ENCODE measurements around the gene TMEM151B. TPM values are rescaled to one million over a fixed set of nuclear protein-coding genes. Genes with fewer than 3 reads are reported as not detected.
"Not testable (repeated sequence)": the region's sequence is repeated elsewhere in the genome, so short reads cannot be mapped to it uniquely, and the experiment has no call there.

Gene TMEM151B
- polyA plus RNA-seq, 3 donors from 2014 or later, result not detected

GRCh38 chr6:44309631-44310030, 39.4 kb downstream of the TMEM151B start:
- peak overlapping the region in 1 of 6 donors; percentile 1 for H3K27ac Mint-ChIP-seq
- H3K27me3 Mint-ChIP-seq (ENCODE audit: low read depth in 3 of 3), result peaks cover 1 to 8% (median 5%) of the 10 kb centered on the region in 3 donors
- no peak for DNase-seq
- peaks cover 22 to 27% of the 10 kb centered on the region in 2 donors for H3K4me1 Mint-ChIP-seq
- H3K4me3 Mint-ChIP-seq, result no peak overlapping the region
- no peaks in the 10 kb centered on the region for H3K9me3 Mint-ChIP-seq
- peaks cover 7 to 21% (median 11%) of the 10 kb centered on the region in 3 donors for H3K36me3 Mint-ChIP-seq

GRCh38 chr6:44310241-44310640, 40.0 kb downstream of the TMEM151B start:
- H3K9me3 Mint-ChIP-seq, result no peaks in the 10 kb centered on the region
- no peak overlapping the region for H3K27ac Mint-ChIP-seq
- H3K4me3 Mint-ChIP-seq, result no peak overlapping the region
- H3K27me3 Mint-ChIP-seq (ENCODE audit: low read depth in 3 of 3), result peaks cover 1 to 8% (median 5%) of the 10 kb centered on the region in 3 donors
- peaks cover 22 to 27% of the 10 kb centered on the region in 2 donors for H3K4me1 Mint-ChIP-seq
- peaks cover 7 to 21% (median 11%) of the 10 kb centered on the region in 3 donors for H3K36me3 Mint-ChIP-seq
- no peak for DNase-seq

GRCh38 chr6:44311304-44311703, 41.1 kb downstream of the TMEM151B start:
- Mint-ChIP-seq H3K36me3 (peaks cover 7 to 16% (median 11%) of the 10 kb centered on the region in 3 donors), H3K4me1 (peaks cover 22 to 27% of the 10 kb centered on the region in 2 donors), H3K27ac (peak overlapping the region in 1 of 6 donors; percentile 94), H3K4me3 (peak overlapping the region in 4 of 5 donors; percentile 96 to 98 (median 97)), H3K27me3 (ENCODE audit: low read depth in 3 of 3) (peaks cover 1 to 8% (median 5%) of the 10 kb centered on the region in 3 donors), H3K9me3 (no peaks in the 10 kb centered on the region)
- no peak for DNase-seq

GRCh38 chr6:44311767-44312166, 41.5 kb downstream of the TMEM151B start:
- H3K27ac Mint-ChIP-seq, result peak overlapping the region in 5 of 6 donors; percentile 16 to 94 (median 55)
- H3K9me3 Mint-ChIP-seq, result no peaks in the 10 kb centered on the region
- peaks cover 7 to 16% (median 11%) of the 10 kb centered on the region in 3 donors for H3K36me3 Mint-ChIP-seq
- peak overlapping the region; percentile 96 to 99 (median 97) for H3K4me3 Mint-ChIP-seq
- H3K4me1 Mint-ChIP-seq, result peaks cover 22 to 27% of the 10 kb centered on the region in 2 donors
- peaks cover 1 to 8% (median 5%) of the 10 kb centered on the region in 3 donors for H3K27me3 Mint-ChIP-seq (ENCODE audit: low read depth in 3 of 3)
- DNase-seq, result no peak

GRCh38 chr6:44312901-44313788, 42.9 kb downstream of the TMEM151B start, which contains the start of gene AARS2:
TSS of gene AARS2 (minus strand) at chr6:44313347. CDS start at chr6:44313323, 24 bp downstream.
- peaks cover 7 to 10% (median 7%) of the 10 kb centered on the region in 3 donors for H3K36me3 Mint-ChIP-seq
- H3K27me3 Mint-ChIP-seq (ENCODE audit: low read depth in 3 of 3), result peaks cover 1 to 10% (median 5%) of the 10 kb centered on the region in 3 donors
- peak within 1 kb of the TSS; percentile 96 to 99 (median 97) for H3K4me3 Mint-ChIP-seq
- H3K9me3 Mint-ChIP-seq, result no peaks in the 10 kb centered on the region
- peak within 1 kb of the TSS; percentile 86 to 94 (median 93) for H3K27ac Mint-ChIP-seq
- peak; percentile 86 to 89 (median 86) for DNase-seq
- H3K4me1 Mint-ChIP-seq, result peaks cover 22 to 27% of the 10 kb centered on the region in 2 donors

- not testable (repeated sequence) for H3K27ac Mint-ChIP-seq, H3K4me3 Mint-ChIP-seq, H3K36me3 Mint-ChIP-seq, H3K9me3 Mint-ChIP-seq, DNase-seq
- Mint-ChIP-seq H3K4me1 (peaks cover 22 to 27% of the 10 kb centered on the region in 2 donors), H3K27me3 (ENCODE audit: low read depth in 3 of 3) (peaks cover 4 to 13% (median 13%) of the 10 kb centered on the region in 3 donors)
Measured at GRCh38 chr6:44314657-44315056, 44.4 kb downstream of the TMEM151B start.

- no peak for DNase-seq
- no peaks in the 10 kb centered on the region for H3K36me3 Mint-ChIP-seq
- peaks cover 0 to under 1% (median 0%) of the 10 kb centered on the region in 6 donors for H3K9me3 Mint-ChIP-seq
- peaks cover 22 to 27% of the 10 kb centered on the region in 2 donors for H3K4me1 Mint-ChIP-seq
- H3K27ac Mint-ChIP-seq, result no peak overlapping the region
- H3K4me3 Mint-ChIP-seq, result no peak overlapping the region
- H3K27me3 Mint-ChIP-seq (ENCODE audit: low read depth in 3 of 3), result peaks cover 4 to 17% (median 13%) of the 10 kb centered on the region in 3 donors
Measured at GRCh38 chr6:44315516-44315915, 45.3 kb downstream of the TMEM151B start.

DNA sequence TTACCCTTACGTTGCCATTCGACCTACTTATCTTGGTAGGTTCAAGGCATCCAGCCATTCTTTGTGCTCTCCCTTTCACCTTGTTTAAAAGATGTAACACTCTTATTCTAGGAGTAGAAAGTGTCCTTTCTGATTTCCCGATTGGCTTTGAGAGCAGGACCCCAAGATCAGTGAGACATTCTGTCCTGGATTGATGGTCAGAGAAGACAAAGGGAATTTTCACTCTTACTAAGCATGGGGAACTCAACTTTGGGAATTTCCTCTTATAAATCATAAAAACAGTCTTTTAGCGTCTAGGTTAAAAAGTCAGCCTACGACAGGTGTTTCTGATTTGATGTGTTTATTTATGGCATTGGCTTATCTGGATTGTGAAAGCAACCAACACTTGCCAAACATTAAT, 45.7 kb downstream of the TMEM151B start:
- Mint-ChIP-seq H3K4me3 (no peak overlapping the region), H3K9me3 (peaks cover 0 to 2% (median 0%) of the 10 kb centered on the region in 6 donors), H3K4me1 (peaks cover 22 to 26% of the 10 kb centered on the region in 2 donors), H3K27ac (no peak overlapping the region), H3K36me3 (no peaks in the 10 kb centered on the region), H3K27me3 (ENCODE audit: low read depth in 3 of 3) (peaks cover 6 to 21% (median 15%) of the 10 kb centered on the region in 3 donors)
- DNase-seq, result no peak

DNA sequence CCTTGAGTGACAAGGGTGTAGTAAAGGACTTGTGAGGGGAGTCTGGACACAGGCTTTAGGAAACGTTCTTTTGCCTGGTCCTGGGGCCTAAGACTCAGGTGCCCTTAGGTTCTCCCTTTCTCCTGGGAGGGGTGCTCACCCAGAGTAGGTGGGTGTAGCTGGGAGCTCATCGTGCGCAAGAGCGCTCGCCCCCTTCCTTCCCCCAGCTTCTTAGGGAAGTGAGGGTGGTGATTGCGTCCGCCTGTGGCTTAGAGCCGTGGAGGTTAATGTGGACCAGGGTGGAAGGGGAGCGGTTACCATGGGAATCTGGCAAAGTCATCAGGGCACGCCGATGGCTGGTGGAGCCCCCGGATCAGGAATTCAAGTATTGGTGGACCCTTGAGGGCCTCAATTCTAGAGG, 46.2 kb downstream of the TMEM151B start:
- Mint-ChIP-seq H3K4me3 (no peak overlapping the region), H3K36me3 (no peaks in the 10 kb centered on the region), H3K9me3 (peaks cover 0 to 2% (median 0%) of the 10 kb centered on the region in 6 donors), H3K4me1 (peaks cover 20 to 21% of the 10 kb centered on the region in 2 donors), H3K27ac (no peak overlapping the region), H3K27me3 (ENCODE audit: low read depth in 3 of 3) (peaks cover 6 to 21% (median 14%) of the 10 kb centered on the region in 3 donors)
- no peak for DNase-seq

- not testable (repeated sequence) for DNase-seq, H3K4me3 Mint-ChIP-seq, H3K9me3 Mint-ChIP-seq, H3K36me3 Mint-ChIP-seq, H3K27ac Mint-ChIP-seq
- peaks cover 13 to 14% of the 10 kb centered on the region in 2 donors for H3K4me1 Mint-ChIP-seq
- H3K27me3 Mint-ChIP-seq (ENCODE audit: low read depth in 3 of 3), result peaks cover 6 to 21% (median 14%) of the 10 kb centered on the region in 3 donors
Measured at GRCh38 chr6:44317136-44317631, 46.9 kb downstream of the TMEM151B start.

GRCh38 chr6:44321210-44321609, 51.0 kb downstream of the TMEM151B start:
- Mint-ChIP-seq H3K27me3 (ENCODE audit: low read depth in 3 of 3) (peaks cover 10 to 24% (median 12%) of the 10 kb centered on the region in 3 donors), H3K4me1 (no peaks in the 10 kb centered on the region)

GRCh38 chr6:44327096-44327495, 56.8 kb downstream of the TMEM151B start:
- H3K27me3 Mint-ChIP-seq (ENCODE audit: low read depth in 3 of 3), result peaks cover 4 to 13% (median 7%) of the 10 kb centered on the region in 3 donors
- H3K4me3 Mint-ChIP-seq, result no peak overlapping the region
- no peaks in the 10 kb centered on the region for H3K4me1 Mint-ChIP-seq
- no peaks in the 10 kb centered on the region for H3K36me3 Mint-ChIP-seq
- DNase-seq, result no peak
- no peak overlapping the region for H3K27ac Mint-ChIP-seq
- no peaks in the 10 kb centered on the region for H3K9me3 Mint-ChIP-seq

More at GRCh38 chr6:44321210-44321609, 51.0 kb downstream of the TMEM151B start:
- Mint-ChIP-seq H3K9me3 (peaks cover 0 to 2% (median 0%) of the 10 kb centered on the region in 6 donors), H3K36me3 (no peaks in the 10 kb centered on the region), H3K4me3 (no peak overlapping the region), H3K27ac (no peak overlapping the region)
- DNase-seq, result no peak

- no peak for DNase-seq
- Mint-ChIP-seq H3K27ac (no peak overlapping the region), H3K36me3 (no peaks in the 10 kb centered on the region), H3K9me3 (no peaks in the 10 kb centered on the region), H3K27me3 (ENCODE audit: low read depth in 3 of 3) (peaks cover 2 to 9% (median 5%) of the 10 kb centered on the region in 3 donors), H3K4me3 (no peak overlapping the region), H3K4me1 (no peaks in the 10 kb centered on the region)
Measured at GRCh38 chr6:44327760-44328159, 57.5 kb downstream of the TMEM151B start.

DNA sequence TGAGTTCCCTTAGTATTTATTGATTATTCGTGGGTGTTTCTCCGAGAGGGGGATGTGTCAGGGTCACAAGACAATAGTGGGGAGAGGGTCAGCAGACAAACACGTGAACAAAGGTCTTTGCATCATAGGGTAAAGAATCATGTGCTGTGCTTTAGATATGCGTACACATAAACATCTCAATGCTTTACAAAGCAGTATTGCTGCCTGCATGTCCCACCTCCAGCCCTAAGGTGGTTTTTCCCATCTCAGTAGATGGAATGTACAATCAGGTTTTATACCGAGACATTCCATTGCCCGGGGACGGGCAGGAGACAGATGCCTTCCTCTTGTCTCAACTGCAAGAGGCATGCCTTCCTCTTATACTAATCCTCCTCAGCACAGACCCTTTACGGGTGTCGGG, 58.0 kb downstream of the TMEM151B start:
- H3K9me3 Mint-ChIP-seq; H3K36me3 Mint-ChIP-seq; DNase-seq; H3K27me3 Mint-ChIP-seq (ENCODE audit: low read depth in 3 of 3); H3K4me1 Mint-ChIP-seq; H3K4me3 Mint-ChIP-seq; H3K27ac Mint-ChIP-seq: not testable (repeated sequence)
